Transverse colon (tissue), 4 donors: ENCODE results near the gene OR10P1.

Source experiments
- EP300 ChIP-seq: sonication (generic); formaldehyde crosslinking; IDR thresholded peaks from one replicate; pipeline ENCODE4 v1.6.1; 2017; ENCODE audit warnings: antibody characterized with exemption, low read depth
- POLR2A ChIP-seq: fragments of 450-650 bp; IDR thresholded peaks from one replicate; pipeline ENCODE4 v1.6.1; 2016; ENCODE audit warnings: antibody characterized with exemption, mild to moderate bottlenecking, moderate library complexity
- POLR2AphosphoS5 ChIP-seq, 3 donors: sonication (generic); formaldehyde crosslinking; IDR thresholded peaks; one replicate each; pipeline ENCODE4 v1.6.1; 2016; ENCODE audit warnings: antibody characterized with exemption in 3 of 3
- TF ChIP-seq, protein P1 (sequence below), 5 experiments: fragments of 200-600 bp in 3 of 5; fragments of 450-650 bp in 2 of 5; sonication (generic) in 3 of 5; IDR thresholded peaks; 1 replicate in 2 of 5; 2 replicates in 3 of 5; pipeline ENCODE4 v1.5.1; 2016 to 2017; ENCODE audit warnings: antibody characterized with exemption in 5 of 5, inconsistent platforms in 3 of 5, mild to moderate bottlenecking in 2 of 5, moderate library complexity in 1 of 5

GRCh38 chr12:55624056-55624455 is 12.6 kb upstream of the OR10P1 start:
- TF ChIP-seq, protein P1, sequence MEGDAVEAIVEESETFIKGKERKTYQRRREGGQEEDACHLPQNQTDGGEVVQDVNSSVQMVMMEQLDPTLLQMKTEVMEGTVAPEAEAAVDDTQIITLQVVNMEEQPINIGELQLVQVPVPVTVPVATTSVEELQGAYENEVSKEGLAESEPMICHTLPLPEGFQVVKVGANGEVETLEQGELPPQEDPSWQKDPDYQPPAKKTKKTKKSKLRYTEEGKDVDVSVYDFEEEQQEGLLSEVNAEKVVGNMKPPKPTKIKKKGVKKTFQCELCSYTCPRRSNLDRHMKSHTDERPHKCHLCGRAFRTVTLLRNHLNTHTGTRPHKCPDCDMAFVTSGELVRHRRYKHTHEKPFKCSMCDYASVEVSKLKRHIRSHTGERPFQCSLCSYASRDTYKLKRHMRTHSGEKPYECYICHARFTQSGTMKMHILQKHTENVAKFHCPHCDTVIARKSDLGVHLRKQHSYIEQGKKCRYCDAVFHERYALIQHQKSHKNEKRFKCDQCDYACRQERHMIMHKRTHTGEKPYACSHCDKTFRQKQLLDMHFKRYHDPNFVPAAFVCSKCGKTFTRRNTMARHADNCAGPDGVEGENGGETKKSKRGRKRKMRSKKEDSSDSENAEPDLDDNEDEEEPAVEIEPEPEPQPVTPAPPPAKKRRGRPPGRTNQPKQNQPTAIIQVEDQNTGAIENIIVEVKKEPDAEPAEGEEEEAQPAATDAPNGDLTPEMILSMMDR (IDR thresholded peaks at IDR 0.05) = no peak
- TF ChIP-seq POLR2AphosphoS5 (IDR thresholded peaks at IDR 0.05) = no peak
- TF ChIP-seq POLR2A = no peak
- TF ChIP-seq EP300 = no peak
